Cardiac muscle cell (in vitro differentiated cells and primary cell): ENCODE results near the gene ARL5B. TPM values are rescaled to one million over a fixed set of nuclear protein-coding genes. Genes with fewer than 3 reads are reported as not detected.

Source experiments
- DNase-seq, 2 donors: peaks; one replicate each; pipeline versions ENCODE4 v3.0.0 to v3.0.0-alpha.2; 2010 to 2017; ENCODE audit warnings: low read depth in 1 of 2, low spot score in 1 of 2
- H3K27ac ChIP-seq: fragments of 200-600 bp; sonication (generic); 2 replicates; pipeline ENCODE4 v1.5.1; 2016
- H3K27me3 ChIP-seq: fragments of 200-600 bp; sonication (generic); 2 replicates; pipeline ENCODE4 v1.6.0; 2016; ENCODE audit warnings: control low read depth
- H3K36me3 ChIP-seq: fragments of 200-600 bp; sonication (generic); 2 replicates; pipeline ENCODE4 v1.5.1; 2016; ENCODE audit warnings: control low read depth
- H3K4me1 ChIP-seq: fragments of 200-600 bp; sonication (generic); 2 replicates; pipeline ENCODE4 v1.8.1; 2017; ENCODE audit warnings: low read depth, mild to moderate bottlenecking, mixed run types
- H3K4me3 ChIP-seq: fragments of 200-600 bp; sonication (generic); 2 replicates; pipeline ENCODE4 v1.5.1; 2016; ENCODE audit warnings: mild to moderate bottlenecking
- H3K9me3 ChIP-seq: fragments of 200-600 bp; sonication (generic); 2 replicates; pipeline ENCODE4 v1.5.1; 2017; ENCODE audit warnings: low read depth, mild to moderate bottlenecking, control low read depth
- CTCF ChIP-seq: IDR thresholded peaks from 2 replicates; pipeline ENCODE4 v1.5.1; 2012; ENCODE audit warnings: low read depth, mild to moderate bottlenecking, low read length
- polyA plus RNA-seq: library from polyadenylated mRNA; unstranded; fragments of >200 nt; fragmentation: Nextera tagmentation; extraction: Ambion mirVana; gene quantifications from 2 replicates; pipeline ENCODE4 v1.2.1, GENCODE V29; 2016
- total RNA-seq: library from RNA; depleted of rRNA; stranded (reverse); fragments of >200 nt; gene quantifications from 2 replicates; pipeline ENCODE4 v1.2.3, GENCODE V29; 2016

ARL5B gene
- total and polyA plus RNA-seq, 2 experiments from 2014 or later = 15.9 to 30.3 TPM

DNA sequence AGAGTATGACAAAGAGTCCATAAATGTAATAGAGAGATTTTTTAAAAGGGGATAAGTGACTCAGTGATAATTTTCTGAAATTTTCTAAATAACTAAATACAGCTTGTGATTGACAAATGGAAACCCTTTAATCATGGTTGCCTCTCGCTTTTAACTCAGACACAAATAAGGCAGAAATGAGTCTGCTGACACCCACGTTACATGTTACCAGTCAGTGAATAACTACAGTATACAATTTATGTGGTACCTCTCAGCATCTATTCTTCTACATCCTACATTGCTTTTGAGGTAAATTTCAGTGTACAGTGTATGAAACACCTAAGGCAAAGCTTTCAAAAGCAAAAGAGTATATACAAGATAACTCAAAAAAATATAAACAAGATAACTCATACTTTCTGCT is 12.1 kb upstream of the ARL5B start:
- Histone ChIP-seq H3K27me3 (no peaks in the 10 kb centered on the region), H3K4me1 (peaks cover 8% of the 10 kb centered on the region), H3K9me3 (no peaks in the 10 kb centered on the region), H3K27ac (no peak overlapping the region), H3K36me3 (no peaks in the 10 kb centered on the region), H3K4me3 (no peak overlapping the region)
- no peak for TF ChIP-seq CTCF
- DNase-seq = no peak

DNA sequence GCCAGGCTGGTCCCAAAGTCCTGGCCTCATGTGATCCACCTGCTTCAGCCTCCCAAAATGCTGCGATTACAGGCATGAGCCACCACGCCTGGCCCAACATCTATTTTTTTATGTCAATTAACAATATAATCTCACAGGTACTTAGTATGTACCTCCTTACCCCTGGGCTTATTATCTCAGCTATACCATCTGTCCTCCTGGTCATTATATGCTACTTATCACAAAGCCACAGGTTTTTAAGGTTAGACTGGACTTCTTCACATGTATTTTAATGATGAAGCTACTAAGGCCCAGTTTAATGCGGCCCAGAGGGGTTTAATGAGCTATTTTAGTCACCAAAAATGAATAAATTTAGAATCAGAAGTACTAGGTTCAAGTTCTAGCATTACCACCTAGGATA is 11.3 kb upstream of the ARL5B start:
- no peaks in the 10 kb centered on the region for H3K27me3 ChIP-seq
- H3K4me1 ChIP-seq = peaks cover 8% of the 10 kb centered on the region
- no peak for DNase-seq
- no peaks in the 10 kb centered on the region for H3K9me3 ChIP-seq
- H3K4me3 ChIP-seq = no peak overlapping the region
- H3K27ac ChIP-seq = no peak overlapping the region
- no peak for TF ChIP-seq CTCF
- H3K36me3 ChIP-seq = no peaks in the 10 kb centered on the region

GRCh38 chr10:18649364-18649959 is 9.8 kb upstream of the ARL5B start:
- no peak for TF ChIP-seq CTCF
- Histone ChIP-seq H3K9me3 (no peaks in the 10 kb centered on the region), H3K4me1 (peaks cover 8% of the 10 kb centered on the region), H3K27ac (no peak overlapping the region), H3K27me3 (no peaks in the 10 kb centered on the region), H3K36me3 (no peaks in the 10 kb centered on the region), H3K4me3 (peak overlapping the region; percentile 84)
- DNase-seq = no peak

DNA sequence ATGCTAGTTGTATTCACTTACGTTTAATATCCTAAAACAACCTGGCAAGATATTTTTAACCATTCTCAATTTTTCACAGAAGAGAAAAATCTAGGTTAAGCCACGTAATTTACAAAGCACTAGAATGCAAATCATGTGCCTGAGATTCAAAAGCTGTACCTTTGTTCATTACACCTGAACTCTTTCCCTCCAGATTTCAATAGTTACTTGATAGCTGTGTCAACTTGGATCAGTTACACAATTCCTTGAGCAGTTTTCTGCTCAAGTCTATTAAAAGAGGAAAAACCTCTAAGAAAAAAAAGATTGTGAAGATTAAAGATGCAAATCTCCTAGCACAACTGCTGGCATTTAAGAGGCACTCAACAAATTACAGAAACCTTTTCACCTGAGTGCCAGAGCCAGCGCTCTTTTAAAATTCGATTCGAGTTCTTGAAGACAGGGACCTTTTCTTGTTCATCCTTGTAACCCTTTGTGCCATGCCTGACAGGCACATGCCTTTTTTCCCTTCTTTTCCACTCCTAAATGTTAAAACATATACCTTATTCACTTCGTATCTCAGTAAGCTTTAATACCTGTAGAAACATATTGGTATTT is 8.7 kb upstream of the ARL5B start:
- no peak overlapping the region for H3K27ac ChIP-seq
- H3K9me3 ChIP-seq = no peaks in the 10 kb centered on the region
- DNase-seq = no peak
- peaks cover 8% of the 10 kb centered on the region for H3K4me1 ChIP-seq
- no peak for TF ChIP-seq CTCF
- H3K4me3 ChIP-seq = peak overlapping the region; percentile 84
- no peaks in the 10 kb centered on the region for H3K36me3 ChIP-seq
- H3K27me3 ChIP-seq = no peaks in the 10 kb centered on the region

GRCh38 chr10:18651324-18652007 is 7.8 kb upstream of the ARL5B start, which contains the start of gene NSUN6:
Gene NSUN6 (minus strand): TSS chr10:18651587. CDS start chr10:18651203, 384 bp downstream.
- Histone ChIP-seq H3K27me3 (no peaks in the 10 kb centered on the region), H3K27ac (peak within 1 kb of the TSS; percentile 82), H3K9me3 (no peaks in the 10 kb centered on the region), H3K4me3 (peak within 1 kb of the TSS; percentile 84), H3K36me3 (no peaks in the 10 kb centered on the region), H3K4me1 (peaks cover 8% of the 10 kb centered on the region)
- TF ChIP-seq CTCF = no peak
- DNase-seq = peak; percentile 89 to 90
